A549 (cell line): Measurements from ENCODE around the gene TAF10. TPM values are rescaled to one million over a fixed set of nuclear protein-coding genes. Genes with fewer than 3 reads are reported as not detected.
A peak's percentile ranks its signal among the peaks of the same experiment; 100 is the strongest.

Experiments used
- ATAC-seq, 2 experiments: fragments of 200-7000 bp in 1 of 2; fragments of >200 bp in 1 of 2; cut with Nextera tagmentation in 1 of 2; cut with Tn5 transposase in 1 of 2; 3 replicates each; pipeline versions ENCODE4 v1.8.0 to v1.9.1; 2018 to 2020; ENCODE audit warnings: mild to moderate bottlenecking in 1 of 2, moderate library complexity in 1 of 2
- CTCF ChIA-PET: fragments of 300-600 bp; sonication (Branson Sonifier 250); formaldehyde crosslinking; extraction: SDS; loops from one replicate; lab custom pipeline; 2021; ENCODE audit warnings: antibody characterized with exemption, inconsistent platforms; lab: Yijun Ruan, JAX
- POLR2A ChIA-PET: fragments of 350-600 bp; formaldehyde crosslinking; extraction: SDS; loops from one replicate; lab custom pipeline; 2021; ENCODE audit warnings: antibody characterized with exemption, inconsistent platforms; lab: Yijun Ruan, JAX
- DNase-seq, 2 experiments: peaks; one replicate each; pipeline versions ENCODE4 v3.0.0 to v3.0.0-alpha.2; 2011 to 2016; ENCODE audit warnings: low read depth in 1 of 2, low spot score in 1 of 2
- FAIRE-seq: peaks from 2 replicates; lab custom pipeline; 2011; peaks lifted over from hg19 to GRCh38; lab: Jason Lieb, UNC
- H3K27ac ChIP-seq, 2 experiments: fragments of >200 bp; sonication (Bioruptor Twin); formaldehyde crosslinking; 3 replicates each; pipeline ENCODE4 v1.5.1; 2016 to 2017
- H3K4me1 ChIP-seq: fragments of >200 bp; sonication (Bioruptor Twin); formaldehyde crosslinking; 3 replicates; pipeline ENCODE4 v1.6.1; 2016
- H3K4me2 ChIP-seq: fragments of >200 bp; sonication (Bioruptor Twin); formaldehyde crosslinking; 3 replicates; pipeline ENCODE4 v1.6.1; 2016
- H3K4me3 ChIP-seq: fragments of >200 bp; sonication (Bioruptor Twin); formaldehyde crosslinking; 3 replicates; pipeline ENCODE4 v1.5.1; 2016
- H3K9me3 ChIP-seq: fragments of >200 bp; sonication (Bioruptor Twin); formaldehyde crosslinking; 3 replicates; pipeline ENCODE4 v1.6.1; 2016
- BHLHE40 ChIP-seq: IDR thresholded peaks from 2 replicates; pipeline ENCODE4 v1.6.1; 2012; ENCODE audit warnings: low read depth, low read length, inconsistent platforms
- CBX2 ChIP-seq: fragments of 200-600 bp; sonication (generic); IDR thresholded peaks from 2 replicates; pipeline ENCODE4 v1.6.1; 2016; ENCODE audit warnings: low read depth, mild to moderate bottlenecking, borderline replicate concordance
- CEBPB ChIP-seq, 2 experiments: fragments of >200 bp in 1 of 2; sonication (Bioruptor Twin) in 1 of 2; formaldehyde crosslinking in 1 of 2; IDR thresholded peaks; 2 replicates each; pipeline ENCODE4 v1.6.1; 2012 to 2016
- EHF ChIP-seq: fragments of 250-450 bp; sonication (Bioruptor Pico); IDR thresholded peaks from 2 replicates; pipeline ENCODE4 v1.5.0; 2020; ENCODE audit warnings: mild to moderate bottlenecking
- EHMT2 ChIP-seq: fragments of 200-600 bp; sonication (generic); IDR thresholded peaks from 2 replicates; pipeline ENCODE4 v1.6.1; 2016; ENCODE audit warnings: antibody characterized with exemption, low read depth, mild to moderate bottlenecking, moderate library complexity
- EP300 ChIP-seq, 2 experiments: fragments of >200 bp; sonication (Bioruptor Twin); formaldehyde crosslinking; IDR thresholded peaks; 2 replicates in 1 of 2; 3 replicates in 1 of 2; pipeline ENCODE4 v1.6.1; 2016 to 2017
- FOSB ChIP-seq: fragments of 250-450 bp; sonication (Bioruptor Pico); IDR thresholded peaks from 2 replicates; pipeline ENCODE4 v1.5.0; 2020; ENCODE audit warnings: mild to moderate bottlenecking, moderate library complexity
- FOXS1 ChIP-seq: fragments of 250-450 bp; sonication (Bioruptor Pico); IDR thresholded peaks from 2 replicates; pipeline ENCODE4 v1.5.0; 2020; ENCODE audit warnings: mild to moderate bottlenecking, moderate library complexity
- HOXA7 ChIP-seq: fragments of 250-450 bp; sonication (Bioruptor Pico); IDR thresholded peaks from 2 replicates; pipeline ENCODE4 v1.5.0; 2020; ENCODE audit warnings: mild to moderate bottlenecking, moderate library complexity
- HOXB13 ChIP-seq: fragments of 250-450 bp; sonication (Bioruptor Pico); IDR thresholded peaks from 2 replicates; pipeline ENCODE4 v1.5.0; 2020; ENCODE audit warnings: low read depth, mild to moderate bottlenecking, moderate library complexity
- HOXB5 ChIP-seq: fragments of 250-450 bp; sonication (Bioruptor Pico); IDR thresholded peaks from 2 replicates; pipeline ENCODE4 v1.5.0; 2020; ENCODE audit warnings: mild to moderate bottlenecking, moderate library complexity
- KDM5A ChIP-seq: fragments of 200-600 bp; sonication (generic); IDR thresholded peaks from 2 replicates; pipeline ENCODE4 v1.6.1; 2016; ENCODE audit warnings: antibody characterized with exemption, mild to moderate bottlenecking
- MAFK ChIP-seq: fragments of 450-650 bp; IDR thresholded peaks from 2 replicates; pipeline ENCODE4 v1.6.1; 2014; ENCODE audit not compliant: partially characterized antibody
- MYC ChIP-seq: IDR thresholded peaks from 2 replicates; pipeline ENCODE4 v1.6.1; 2012; ENCODE audit warnings: mild to moderate bottlenecking, inconsistent platforms, low read length, improper control_type of control experiment, borderline replicate concordance
- POLR2A ChIP-seq: IDR thresholded peaks from 2 replicates; pipeline ENCODE4 v1.6.1; 2012; ENCODE audit warnings: mild to moderate bottlenecking, low read length
- POLR2AphosphoS2 ChIP-seq: conservative IDR thresholded peaks from 2 replicates; pipeline ENCODE4 v1.6.1; 2012; ENCODE audit warnings: low read length, improper control_type of control experiment, inconsistent platforms
- RARB ChIP-seq: fragments of 250-450 bp; sonication (Bioruptor Pico); IDR thresholded peaks from 2 replicates; pipeline ENCODE4 v1.8.0; 2021; ENCODE audit warnings: mild to moderate bottlenecking, moderate library complexity
- RCOR1 ChIP-seq: fragments of 150-350 bp; IDR thresholded peaks from 2 replicates; pipeline ENCODE4 v1.6.1; 2014; ENCODE audit warnings: antibody characterized with exemption, low read length, low read depth
- RNF2 ChIP-seq: fragments of 200-600 bp; sonication (generic); IDR thresholded peaks from 2 replicates; pipeline ENCODE4 v1.6.1; 2016; ENCODE audit warnings: low read depth, mild to moderate bottlenecking, antibody characterized with exemption, moderate library complexity, borderline replicate concordance
- SMC3 ChIP-seq: fragments of >200 bp; sonication (Bioruptor Twin); formaldehyde crosslinking; IDR thresholded peaks from 3 replicates; pipeline ENCODE4 v1.6.1; 2018; ENCODE audit warnings: inconsistent platforms
- TFCP2L1 ChIP-seq: fragments of 250-450 bp; sonication (Bioruptor Pico); IDR thresholded peaks from 2 replicates; pipeline ENCODE4 v1.5.0; 2021; ENCODE audit warnings: mild to moderate bottlenecking
- TP53 ChIP-seq: fragments of 250-450 bp; sonication (Bioruptor Pico); IDR thresholded peaks from 2 replicates; pipeline ENCODE4 v1.5.0; 2021; ENCODE audit warnings: mild to moderate bottlenecking, moderate library complexity
- ZC3H11A ChIP-seq: fragments of 450-650 bp; IDR thresholded peaks from 2 replicates; pipeline ENCODE4 v1.6.1; 2014; ENCODE audit warnings: antibody characterized with exemption, mild to moderate bottlenecking
- WGBS: methylation state at CpG from one replicate; pipeline ENCODE4 v1.1.6; 2017; ENCODE audit errors: missing lambda C conversion rate; 5-methylcytosine and 5-hydroxymethylcytosine counted together
- polyA plus RNA-seq, 4 experiments: library from polyadenylated mRNA; depleted of rRNA in 3 of 4; stranded (reverse); fragments of >200 nt; fragmentation: RNase III in 1 of 4; extraction: RNeasy Plus Mini Kit Qiagen cat#74134 plus additional on column Dnase treatment in 1 of 4; gene quantifications; 2 replicates in 3 of 4; 3 replicates in 1 of 4; pipeline ENCODE4 v1.2.3, GENCODE V29; 2011 to 2017
- TF ChIP-seq, protein P1 (sequence below): fragments of >200 bp; sonication (Bioruptor Twin); formaldehyde crosslinking; IDR thresholded peaks from 3 replicates; pipeline ENCODE4 v1.5.1; 2016
- TF ChIP-seq, protein P2 (sequence below): IDR thresholded peaks from 2 replicates; pipeline ENCODE4 v1.6.1; 2012
- TF ChIP-seq, protein P3 (sequence below): IDR thresholded peaks from 2 replicates; pipeline ENCODE4 v1.6.1; 2012; ENCODE audit warnings: low read depth, borderline replicate concordance

TAF10 gene
- polyA plus RNA-seq, 2 of the 4 experiments (the other 2 are of a cell fraction) = 135 to 174 TPM

DNA sequence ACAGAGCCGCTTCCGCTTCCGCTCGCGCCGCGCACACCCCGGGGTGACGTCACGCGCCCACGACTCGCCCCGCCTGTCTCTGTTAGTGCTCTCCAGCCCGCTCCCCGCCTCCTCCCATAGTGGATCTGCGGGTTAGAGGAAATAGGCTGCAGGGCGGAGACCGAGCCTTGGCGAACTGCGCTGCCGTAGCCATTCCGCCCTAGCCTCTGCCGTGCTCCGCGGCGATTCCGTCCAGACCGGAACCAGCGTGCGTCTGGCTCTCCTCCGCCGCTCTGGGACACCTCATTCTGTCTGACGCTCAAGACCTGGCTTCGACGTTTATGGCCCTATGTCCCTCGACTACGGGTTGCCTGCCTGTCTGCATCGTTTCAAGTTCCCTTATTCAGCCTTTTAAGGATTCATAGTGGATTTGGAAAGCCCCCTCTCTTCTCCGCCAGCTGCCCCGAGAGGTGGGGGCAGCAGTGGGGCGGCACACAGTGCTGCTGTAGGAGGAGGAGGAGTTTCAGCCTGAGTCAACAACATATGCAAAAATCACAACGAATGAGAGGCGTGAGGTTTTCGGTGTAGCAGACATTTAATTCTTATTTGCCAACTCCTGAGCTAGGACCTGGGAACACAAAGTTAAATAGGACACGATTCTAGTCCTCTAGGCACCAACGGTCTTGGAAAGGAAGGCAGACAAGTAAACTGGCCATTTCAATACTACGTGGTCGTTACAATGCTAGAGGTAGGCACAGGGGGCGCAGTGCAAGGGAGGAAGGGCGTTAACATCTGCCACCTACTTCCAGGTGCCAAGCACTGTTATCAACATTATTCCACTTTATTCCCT, at the start of gene TAF10 (continued):
- TF ChIP-seq, protein P1, sequence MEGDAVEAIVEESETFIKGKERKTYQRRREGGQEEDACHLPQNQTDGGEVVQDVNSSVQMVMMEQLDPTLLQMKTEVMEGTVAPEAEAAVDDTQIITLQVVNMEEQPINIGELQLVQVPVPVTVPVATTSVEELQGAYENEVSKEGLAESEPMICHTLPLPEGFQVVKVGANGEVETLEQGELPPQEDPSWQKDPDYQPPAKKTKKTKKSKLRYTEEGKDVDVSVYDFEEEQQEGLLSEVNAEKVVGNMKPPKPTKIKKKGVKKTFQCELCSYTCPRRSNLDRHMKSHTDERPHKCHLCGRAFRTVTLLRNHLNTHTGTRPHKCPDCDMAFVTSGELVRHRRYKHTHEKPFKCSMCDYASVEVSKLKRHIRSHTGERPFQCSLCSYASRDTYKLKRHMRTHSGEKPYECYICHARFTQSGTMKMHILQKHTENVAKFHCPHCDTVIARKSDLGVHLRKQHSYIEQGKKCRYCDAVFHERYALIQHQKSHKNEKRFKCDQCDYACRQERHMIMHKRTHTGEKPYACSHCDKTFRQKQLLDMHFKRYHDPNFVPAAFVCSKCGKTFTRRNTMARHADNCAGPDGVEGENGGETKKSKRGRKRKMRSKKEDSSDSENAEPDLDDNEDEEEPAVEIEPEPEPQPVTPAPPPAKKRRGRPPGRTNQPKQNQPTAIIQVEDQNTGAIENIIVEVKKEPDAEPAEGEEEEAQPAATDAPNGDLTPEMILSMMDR = peak; percentile 41
- 0 out of 2 replicates have a peak, but pooled peaks have one; percentile 55 for TF ChIP-seq HOXA7 (CRISPR knock-in tag)

DNA sequence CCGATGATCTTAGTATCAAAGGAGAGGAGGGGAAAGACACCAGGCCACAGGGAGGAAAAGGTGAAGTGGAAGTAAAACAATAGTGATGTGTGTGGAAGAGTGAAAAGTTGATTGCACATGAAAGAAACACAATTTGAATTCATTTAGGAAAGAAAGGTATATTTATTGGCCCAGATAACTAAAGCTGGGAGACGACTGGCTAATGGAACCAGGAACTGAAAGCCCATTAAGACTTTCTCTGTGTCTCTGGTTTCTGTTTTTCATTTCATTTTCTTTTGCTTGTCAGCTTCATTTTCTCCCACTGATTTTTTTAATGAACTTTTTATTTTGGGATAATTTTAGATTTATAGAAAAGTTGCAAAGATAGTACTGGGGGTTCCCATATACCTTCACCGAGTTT, 48.7 kb upstream of the TAF10 start:
- Histone ChIP-seq H3K4me2 (no peak overlapping the region), H3K4me3 (no peak overlapping the region), H3K27ac (no peak overlapping the region), H3K9me3 (no peaks in the 10 kb centered on the region)
- ChIA-PET POLR2A (no interaction called here), CTCF (interaction anchor here (1.0 kb wide), 1 partner anchor 298 kb away, joined by 3 read pairs; no protein-coding TSS in a partner anchor)
- TF ChIP-seq, protein P2, sequence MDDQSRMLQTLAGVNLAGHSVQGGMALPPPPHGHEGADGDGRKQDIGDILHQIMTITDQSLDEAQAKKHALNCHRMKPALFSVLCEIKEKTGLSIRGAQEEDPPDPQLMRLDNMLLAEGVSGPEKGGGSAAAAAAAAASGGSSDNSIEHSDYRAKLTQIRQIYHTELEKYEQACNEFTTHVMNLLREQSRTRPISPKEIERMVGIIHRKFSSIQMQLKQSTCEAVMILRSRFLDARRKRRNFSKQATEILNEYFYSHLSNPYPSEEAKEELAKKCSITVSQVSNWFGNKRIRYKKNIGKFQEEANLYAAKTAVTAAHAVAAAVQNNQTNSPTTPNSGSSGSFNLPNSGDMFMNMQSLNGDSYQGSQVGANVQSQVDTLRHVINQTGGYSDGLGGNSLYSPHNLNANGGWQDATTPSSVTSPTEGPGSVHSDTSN = no peak
- no peak for TF ChIP-seq RNF2
- TF ChIP-seq SMC3 = no peak
- TF ChIP-seq MAFK = no peak
- TF ChIP-seq POLR2A = no peak
- no peak for TF ChIP-seq BHLHE40
- no peak for TF ChIP-seq HOXB5 (CRISPR knock-in tag)
- no peak for TF ChIP-seq KDM5A
- no peak for TF ChIP-seq EP300 (IDR thresholded peaks at IDR 0.05)
- TF ChIP-seq RARB (CRISPR knock-in tag) = no peak
- TF ChIP-seq EHF = no peak
- TF ChIP-seq FOXS1 (CRISPR knock-in tag) = no peak
- TF ChIP-seq, protein P3, sequence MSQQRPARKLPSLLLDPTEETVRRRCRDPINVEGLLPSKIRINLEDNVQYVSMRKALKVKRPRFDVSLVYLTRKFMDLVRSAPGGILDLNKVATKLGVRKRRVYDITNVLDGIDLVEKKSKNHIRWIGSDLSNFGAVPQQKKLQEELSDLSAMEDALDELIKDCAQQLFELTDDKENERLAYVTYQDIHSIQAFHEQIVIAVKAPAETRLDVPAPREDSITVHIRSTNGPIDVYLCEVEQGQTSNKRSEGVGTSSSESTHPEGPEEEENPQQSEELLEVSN = no peak
- TF ChIP-seq EHMT2 = no peak
- TF ChIP-seq POLR2AphosphoS2 = no peak
- TF ChIP-seq TP53 = no peak
- TF ChIP-seq, all 56 proteins: peak for 0
- FAIRE-seq = no peak
- H3K4me1 ChIP-seq = no peaks in the 10 kb centered on the region; the same call in 2 of the 3 replicates
- 48% methylated on average over 3 of the region's 3 CpGs for WGBS
- ATAC-seq = no peak
- DNase-seq = no peak

DNA sequence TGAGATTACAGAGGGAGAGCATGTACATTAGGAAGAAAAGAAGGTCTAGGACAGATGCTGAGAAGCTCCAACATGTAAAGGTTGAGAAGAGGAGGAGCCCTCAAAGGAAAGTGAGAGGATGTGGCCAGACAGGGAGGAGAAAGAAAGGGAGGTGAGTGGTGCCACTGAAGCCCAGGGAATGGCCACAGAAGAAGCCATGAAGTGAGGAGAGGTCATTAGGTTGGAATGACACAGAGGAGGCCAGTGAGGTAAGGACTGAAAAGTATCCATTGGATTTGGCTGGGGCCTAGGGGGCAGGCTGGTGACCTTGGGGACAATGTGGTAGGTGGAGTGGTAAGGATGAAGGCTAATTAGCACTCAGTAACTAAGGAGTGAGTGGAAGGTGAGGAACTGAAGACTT, 46.6 kb upstream of the TAF10 start:
- Histone ChIP-seq H3K4me1 (no peaks in the 10 kb centered on the region), H3K4me3 (no peak overlapping the region), H3K27ac (no peak overlapping the region), H3K9me3 (no peaks in the 10 kb centered on the region), H3K4me2 (no peak overlapping the region)
- ATAC-seq = no peak
- CTCF ChIA-PET = interaction anchor here (0.8 to 1.6 kb wide), 5 partner anchors 9 to 280 kb away, joined by 3 to 4 read pairs (median 3); no protein-coding TSS in a partner anchor
- TF ChIP-seq ZC3H11A (no peak), SMC3 (no peak), CEBPB (IDR thresholded peaks at IDR 0.05) (no peak), HOXB13 (CRISPR knock-in tag) (no peak), FOSB (CRISPR knock-in tag) (no peak), RCOR1 (no peak), MYC (no peak), HOXB5 (CRISPR knock-in tag) (no peak), EP300 (IDR thresholded peaks at IDR 0.05) (no peak), CBX2 (no peak), TFCP2L1 (CRISPR knock-in tag) (no peak)
- no peak for FAIRE-seq
- POLR2A ChIA-PET = interaction anchor here (0.7 kb wide), 1 partner anchor 25 kb away, joined by 3 read pairs; the partner anchor contains the start of gene MRPL17
- no peak for DNase-seq
